Suprapubic skin (tissue), 3 donors: ENCODE measurements around the gene LHFPL6.

Experiments
- POLR2AphosphoS5 ChIP-seq, 3 donors: sonication (generic); formaldehyde crosslinking; IDR thresholded peaks; one replicate each; pipeline ENCODE4 v1.6.1; 2017; ENCODE audit warnings: antibody characterized with exemption in 3 of 3
- TF ChIP-seq, protein P1 (sequence below), 2 donors: fragments of 200-600 bp in 1 of 2; fragments of 450-650 bp in 1 of 2; sonication (generic) in 1 of 2; IDR thresholded peaks; one replicate each; pipeline ENCODE4 v1.5.1; 2016 to 2019; ENCODE audit warnings: antibody characterized with exemption in 2 of 2, mild to moderate bottlenecking in 1 of 2, moderate library complexity in 1 of 2

DNA sequence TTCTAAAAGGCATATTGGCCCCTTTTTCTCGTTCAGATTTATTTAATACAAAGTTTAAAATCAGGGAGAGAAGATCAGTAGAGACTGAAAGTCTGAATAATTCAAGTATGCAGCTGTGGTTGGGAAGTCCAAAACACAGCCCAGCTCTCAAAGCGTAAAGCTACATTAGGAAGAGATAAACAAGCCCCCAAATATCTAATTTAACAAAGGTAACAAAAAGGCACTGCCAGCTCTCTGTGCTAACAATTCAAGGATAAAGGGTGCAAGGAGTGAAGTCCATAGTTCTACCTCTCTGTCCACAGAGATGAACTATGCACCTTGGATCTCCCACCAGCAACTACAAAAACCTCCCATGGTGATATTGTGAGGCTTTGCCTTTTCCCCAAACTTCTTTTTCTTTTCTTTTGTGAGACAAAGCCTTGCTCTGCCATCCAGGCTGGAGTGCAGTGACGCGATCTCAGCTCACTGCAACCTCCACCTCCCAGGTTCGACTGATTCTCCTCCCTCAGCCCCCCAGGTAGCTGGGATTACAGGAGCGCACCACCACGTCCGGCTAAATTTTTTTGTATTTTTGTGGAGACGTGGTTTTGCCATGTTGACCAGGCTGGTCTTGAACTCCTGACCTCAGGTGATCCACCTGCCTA lies 104.4 kb downstream of the LHFPL6 start:
- TF ChIP-seq, protein P1, sequence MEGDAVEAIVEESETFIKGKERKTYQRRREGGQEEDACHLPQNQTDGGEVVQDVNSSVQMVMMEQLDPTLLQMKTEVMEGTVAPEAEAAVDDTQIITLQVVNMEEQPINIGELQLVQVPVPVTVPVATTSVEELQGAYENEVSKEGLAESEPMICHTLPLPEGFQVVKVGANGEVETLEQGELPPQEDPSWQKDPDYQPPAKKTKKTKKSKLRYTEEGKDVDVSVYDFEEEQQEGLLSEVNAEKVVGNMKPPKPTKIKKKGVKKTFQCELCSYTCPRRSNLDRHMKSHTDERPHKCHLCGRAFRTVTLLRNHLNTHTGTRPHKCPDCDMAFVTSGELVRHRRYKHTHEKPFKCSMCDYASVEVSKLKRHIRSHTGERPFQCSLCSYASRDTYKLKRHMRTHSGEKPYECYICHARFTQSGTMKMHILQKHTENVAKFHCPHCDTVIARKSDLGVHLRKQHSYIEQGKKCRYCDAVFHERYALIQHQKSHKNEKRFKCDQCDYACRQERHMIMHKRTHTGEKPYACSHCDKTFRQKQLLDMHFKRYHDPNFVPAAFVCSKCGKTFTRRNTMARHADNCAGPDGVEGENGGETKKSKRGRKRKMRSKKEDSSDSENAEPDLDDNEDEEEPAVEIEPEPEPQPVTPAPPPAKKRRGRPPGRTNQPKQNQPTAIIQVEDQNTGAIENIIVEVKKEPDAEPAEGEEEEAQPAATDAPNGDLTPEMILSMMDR (IDR thresholded peaks at IDR 0.05), result no peak
- no peak for TF ChIP-seq POLR2AphosphoS5 (IDR thresholded peaks at IDR 0.05)
